Caco-2 (cell line): ENCODE measurements around the gene RBMS2. TPM values are rescaled to one million over a fixed set of nuclear protein-coding genes. Genes with fewer than 3 reads are reported as not detected.
A peak's percentile ranks its signal among the peaks of the same experiment; 100 is the strongest.

ENCODE experiments used
- BruUV-seq: library from RNA; stranded (reverse); fragments of 400-500 nt; replicated peaks from 2 replicates; lab custom pipeline; 2021; lab: Mats Ljungman, UMichigan
- CTCF ChIA-PET: fragments of 300-600 bp; sonication (Branson Sonifier 250); formaldehyde crosslinking; loops from one replicate; lab custom pipeline; 2022; ENCODE audit warnings: antibody characterized with exemption; lab: Charles Lee
- POLR2A ChIA-PET: fragments of 300-600 bp; sonication (Branson Sonifier 250); formaldehyde crosslinking; loops from one replicate; lab custom pipeline; 2022; ENCODE audit warnings: antibody characterized with exemption; lab: Charles Lee
- DNase-seq, 2 experiments: peaks; one replicate each; pipeline versions ENCODE4 v3.0.0 to v3.0.0-alpha.2; 2020 to 2022
- H3K27me3 ChIP-seq: replicated peaks from 2 replicates; pipeline ENCODE4 v1.6.0; 2011; ENCODE audit warnings: low read length; ENCODE audit not compliant: control insufficient read depth, insufficient read depth
- H3K36me3 ChIP-seq: 2 replicates; pipeline ENCODE4 v1.5.1; 2011; ENCODE audit warnings: low read length; ENCODE audit not compliant: control insufficient read depth, insufficient read depth
- H3K4me1 ChIP-seq: fragments of 250-450 bp; sonication (Bioruptor Pico); 2 replicates; pipeline ENCODE4 v1.5.1; 2020; ENCODE audit warnings: mild to moderate bottlenecking
- H3K4me3 ChIP-seq: 2 replicates; pipeline ENCODE4 v1.5.1; 2011; ENCODE audit warnings: low read depth, mild to moderate bottlenecking, control low read depth, low read length
- H3K9me3 ChIP-seq: fragments of 250-450 bp; sonication (Bioruptor Pico); 2 replicates; pipeline ENCODE4 v1.5.1; 2020; ENCODE audit warnings: mild to moderate bottlenecking, moderate library complexity
- H3K27ac Mint-ChIP-seq: one replicate; pipeline ENCODE4 v1.8.0; 2022; ENCODE audit warnings: mixed read lengths; ENCODE audit not compliant: unreplicated experiment
- H3K27me3 Mint-ChIP-seq: one replicate; pipeline ENCODE4 v1.8.0; 2022; ENCODE audit warnings: mixed read lengths; ENCODE audit not compliant: insufficient read depth, unreplicated experiment
- H3K36me3 Mint-ChIP-seq: one replicate; pipeline ENCODE4 v1.8.0; 2022; ENCODE audit warnings: mild to moderate bottlenecking, mixed read lengths; ENCODE audit not compliant: insufficient read depth, unreplicated experiment
- H3K4me1 Mint-ChIP-seq: one replicate; pipeline ENCODE4 v1.8.0; 2022; ENCODE audit warnings: low read depth, mixed read lengths; ENCODE audit not compliant: unreplicated experiment
- H3K4me3 Mint-ChIP-seq: one replicate; pipeline ENCODE4 v1.8.0; 2022; ENCODE audit warnings: mild to moderate bottlenecking, moderate library complexity, mixed read lengths; ENCODE audit not compliant: unreplicated experiment
- H3K9me3 Mint-ChIP-seq: one replicate; pipeline ENCODE4 v1.8.0; 2022; ENCODE audit warnings: mixed read lengths; ENCODE audit not compliant: unreplicated experiment
- CTCF ChIP-seq, 2 experiments: fragments of 200-600 bp in 1 of 2; IDR thresholded peaks; 1 replicate in 1 of 2; 2 replicates in 1 of 2; pipeline versions ENCODE4 v1.5.1 to v1.8.0; 2011 to 2022; ENCODE audit warnings: antibody characterized with exemption in 1 of 2, control low read depth in 1 of 2, inconsistent platforms in 1 of 2, low read depth in 1 of 2, low read length in 1 of 2, mild to moderate bottlenecking in 1 of 2, moderate library complexity in 1 of 2; ENCODE audit not compliant: insufficient read depth in 1 of 2, severe bottlenecking in 1 of 2, unreplicated experiment in 1 of 2
- intact Hi-C: fragments of 100-400 bp; cut with micrococcal nuclease; formaldehyde crosslinking; loops from one replicate; pipeline ENCODE4 v1.10.0; 2022; ENCODE audit not compliant: unreplicated experiment
- total RNA-seq: library from RNA; stranded (reverse); gene quantifications from 2 replicates; pipeline ENCODE4 v1.2.3, GENCODE V29; 2022

Gene RBMS2
- total RNA-seq, 1 experiment from 2014 or later: 39.5 TPM

GRCh38 chr12:56632701-56633467, 111.3 kb downstream of the RBMS2 start:
- no peaks in the 10 kb centered on the region for H3K27me3 ChIP-seq
- H3K9me3 ChIP-seq: no peaks in the 10 kb centered on the region
- no peaks in the 10 kb centered on the region for H3K9me3 Mint-ChIP-seq
- peaks cover 16% of the 10 kb centered on the region for H3K4me1 Mint-ChIP-seq
- H3K4me3 Mint-ChIP-seq: peak overlapping the region; percentile 98
- DNase-seq: no peak
- H3K4me3 ChIP-seq: no peak overlapping the region
- peak overlapping the region; percentile 92 for H3K27ac Mint-ChIP-seq
- intact Hi-C loops: no loop called here
- BruUV-seq: no TSS peak
- peaks cover 67% of the 10 kb centered on the region for H3K36me3 Mint-ChIP-seq
- no peaks in the 10 kb centered on the region for H3K36me3 ChIP-seq
- ChIA-PET POLR2A (interaction anchor here (0.6 to 1.1 kb wide), 2 partner anchors 21 to 55 kb away, joined by 3 to 5 read pairs; partner anchors contain the start of gene PTGES3), CTCF (no interaction called here)
- no peaks in the 10 kb centered on the region for H3K27me3 Mint-ChIP-seq
- peaks cover 31% of the 10 kb centered on the region for H3K4me1 ChIP-seq
- TF ChIP-seq CTCF (IDR thresholded peaks at IDR 0.05; ENCODE audit: insufficient read depth in 1 of 2, low read depth in 1 of 2, low read length in 1 of 2, severe bottlenecking in 1 of 2, unreplicated experiment in 1 of 2): no peak

- Mint-ChIP-seq H3K27ac (peak overlapping the region; percentile 92), H3K4me1 (peaks cover 9% of the 10 kb centered on the region), H3K36me3 (peaks cover 67% of the 10 kb centered on the region), H3K4me3 (peak overlapping the region; percentile 98), H3K9me3 (no peaks in the 10 kb centered on the region), H3K27me3 (no peaks in the 10 kb centered on the region)
- H3K27me3 ChIP-seq: no peaks in the 10 kb centered on the region
- CTCF ChIA-PET: interaction anchor here (0.6 to 1.1 kb wide), 4 partner anchors 29 to 118 kb away, joined by 3 to 4 read pairs (median 3); partner anchors contain the start of gene PRIM1
- peaks cover 31% of the 10 kb centered on the region for H3K4me1 ChIP-seq
- H3K4me3 ChIP-seq: peak overlapping the region; percentile 85
- intact Hi-C loops: no loop called here
- no peak for DNase-seq
- TF ChIP-seq CTCF (IDR thresholded peaks at IDR 0.05; ENCODE audit: insufficient read depth in 1 of 2, low read depth in 1 of 2, low read length in 1 of 2, severe bottlenecking in 1 of 2, unreplicated experiment in 1 of 2): no peak
- POLR2A ChIA-PET: interaction anchor here (0.6 to 1.1 kb wide), 4 partner anchors 12 to 112 kb away, joined by 3 to 5 read pairs (median 4); partner anchors contain the start of genes PTGES3 and RBMS2
- BruUV-seq: TSS peak; percentile 10
- no peaks in the 10 kb centered on the region for H3K36me3 ChIP-seq
- H3K9me3 ChIP-seq: no peaks in the 10 kb centered on the region
These were observed 112.0 kb downstream of the RBMS2 start for GRCh38 chr12:56633468-56634241.

- H3K9me3 Mint-ChIP-seq: no peaks in the 10 kb centered on the region
- H3K4me1 Mint-ChIP-seq: peaks cover 6% of the 10 kb centered on the region
- ChIA-PET POLR2A (interaction anchor here (1.0 to 1.1 kb wide), 3 partner anchors 11 to 113 kb away, joined by 4 to 5 read pairs (median 5); partner anchors contain the start of genes PTGES3 and RBMS2), CTCF (interaction anchor here (0.6 to 1.1 kb wide), 4 partner anchors 30 to 118 kb away, joined by 3 to 4 read pairs (median 3); partner anchors contain the start of gene PRIM1)
- peak; percentile 83 to 84 for DNase-seq
- no peaks in the 10 kb centered on the region for H3K36me3 ChIP-seq
- peak overlapping the region; percentile 98 for H3K4me3 Mint-ChIP-seq
- H3K4me3 ChIP-seq: peak overlapping the region; percentile 85
- H3K36me3 Mint-ChIP-seq: peaks cover 70% of the 10 kb centered on the region
- H3K27me3 ChIP-seq: no peaks in the 10 kb centered on the region
- intact Hi-C loops: no loop called here
- TF ChIP-seq CTCF (IDR thresholded peaks at IDR 0.05; ENCODE audit: insufficient read depth in 1 of 2, low read depth in 1 of 2, low read length in 1 of 2, severe bottlenecking in 1 of 2, unreplicated experiment in 1 of 2): no peak
- no TSS peak for BruUV-seq
- peak overlapping the region; percentile 92 for H3K27ac Mint-ChIP-seq
- peaks cover 31% of the 10 kb centered on the region for H3K4me1 ChIP-seq
- H3K9me3 ChIP-seq: no peaks in the 10 kb centered on the region
- H3K27me3 Mint-ChIP-seq: no peaks in the 10 kb centered on the region
These were observed 112.7 kb downstream of the RBMS2 start for GRCh38 chr12:56634242-56634836.
